Tibial nerve (tissue), 4 donors: ENCODE measurements around the gene ART4. TPM values are rescaled to one million over a fixed set of nuclear protein-coding genes. Genes with fewer than 3 reads are reported as not detected.

Experiments
- DNase-seq, 2 donors: peaks; one replicate each; pipeline ENCODE4 v3.0.0-alpha.2; 2019; ENCODE audit warnings: low spot score in 2 of 2
- H3K27ac ChIP-seq, 4 donors: fragments of 200-600 bp; sonication (generic) in 3 of 4; one replicate each; pipeline ENCODE4 v1.5.1; 2017 to 2019; ENCODE audit warnings: mild to moderate bottlenecking in 1 of 4
- H3K27me3 ChIP-seq, 2 donors: fragments of 200-600 bp; sonication (generic) in 1 of 2; one replicate each; pipeline versions ENCODE4 v1.5.1 to v1.6.0; 2017 to 2019
- H3K36me3 ChIP-seq, 3 donors: fragments of 200-600 bp; sonication (generic); one replicate each; pipeline ENCODE4 v1.5.1; 2018 to 2019
- H3K4me1 ChIP-seq, 4 donors: fragments of 200-600 bp; sonication (generic) in 3 of 4; one replicate each; pipeline ENCODE4 v1.5.1; 2017 to 2019
- H3K4me3 ChIP-seq, 4 donors: fragments of 200-600 bp; sonication (generic) in 3 of 4; one replicate each; pipeline ENCODE4 v1.5.1; 2017 to 2019; ENCODE audit warnings: mild to moderate bottlenecking in 1 of 4, moderate library complexity in 1 of 4
- H3K9me3 ChIP-seq, 4 donors: fragments of 200-600 bp; sonication (generic) in 3 of 4; one replicate each; pipeline ENCODE4 v1.5.1; 2017 to 2019
- CTCF ChIP-seq, 5 experiments: fragments of 200-600 bp in 3 of 5; fragments of 450-650 bp in 2 of 5; sonication (generic) in 3 of 5; IDR thresholded peaks; one replicate each; pipeline ENCODE4 v1.5.1; 2016 to 2019; ENCODE audit warnings: antibody characterized with exemption in 5 of 5, mild to moderate bottlenecking in 3 of 5, moderate library complexity in 2 of 5
- EP300 ChIP-seq, 2 donors: sonication (generic); formaldehyde crosslinking; IDR thresholded peaks; one replicate each; pipeline ENCODE4 v1.6.1; 2017; ENCODE audit warnings: antibody characterized with exemption in 2 of 2, mild to moderate bottlenecking in 1 of 2
- POLR2A ChIP-seq, 2 donors: fragments of 450-650 bp; IDR thresholded peaks; one replicate each; pipeline ENCODE4 v1.6.1; 2017; ENCODE audit warnings: antibody characterized with exemption in 2 of 2, mild to moderate bottlenecking in 2 of 2, moderate library complexity in 2 of 2
- WGBS, 2 donors: methylation state at CpG; one replicate each; pipeline ENCODE4 v1.1.5; 2018; 5-methylcytosine and 5-hydroxymethylcytosine counted together
- total RNA-seq, 4 donors: library from RNA; depleted of rRNA; stranded (reverse); fragments of >200 nt; gene quantifications; one replicate each; pipeline ENCODE4 v1.1.0, GENCODE V29; 2016

The ART4 gene
- total RNA-seq, 4 donors from 2014 or later, result under 0.01 to 5.9 (median 1.4) TPM

DNA sequence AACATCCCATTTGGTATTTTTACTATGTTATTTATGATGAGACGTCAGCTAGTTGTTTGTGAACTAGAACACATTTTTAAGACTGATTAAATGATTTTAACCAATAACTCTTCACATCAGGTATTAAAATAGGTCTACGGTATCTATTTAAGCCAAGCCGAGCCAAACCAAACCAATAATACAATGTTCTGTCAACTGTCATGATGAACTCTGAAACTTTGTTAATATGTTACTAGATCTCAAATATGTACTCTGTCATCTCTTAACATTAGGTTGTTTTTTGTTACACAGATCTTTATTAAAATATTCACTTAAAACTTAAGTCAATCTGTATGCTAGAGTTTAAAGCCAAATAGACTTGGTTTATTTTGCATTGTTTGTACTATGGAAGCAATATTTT is 1.0 kb downstream of the ART4 start:
- Histone ChIP-seq H3K27ac (peak overlapping the region; percentile 41 to 75 (median 63)), H3K36me3 (no peaks in the 10 kb centered on the region), H3K27me3 (no peaks in the 10 kb centered on the region), H3K4me3 (no peak overlapping the region), H3K4me1 (peaks cover 0 to 56% (median 20%) of the 10 kb centered on the region in 4 donors), H3K9me3 (no peaks in the 10 kb centered on the region)
- no peak for DNase-seq
- TF ChIP-seq EP300 (IDR thresholded peaks at IDR 0.05) (no peak), CTCF (IDR thresholded peaks at IDR 0.05) (no peak), POLR2A (IDR thresholded peaks at IDR 0.05) (no peak)
- 53 to 62% methylated on average over 3 of the region's 3 CpGs for WGBS, 2 donors

DNA sequence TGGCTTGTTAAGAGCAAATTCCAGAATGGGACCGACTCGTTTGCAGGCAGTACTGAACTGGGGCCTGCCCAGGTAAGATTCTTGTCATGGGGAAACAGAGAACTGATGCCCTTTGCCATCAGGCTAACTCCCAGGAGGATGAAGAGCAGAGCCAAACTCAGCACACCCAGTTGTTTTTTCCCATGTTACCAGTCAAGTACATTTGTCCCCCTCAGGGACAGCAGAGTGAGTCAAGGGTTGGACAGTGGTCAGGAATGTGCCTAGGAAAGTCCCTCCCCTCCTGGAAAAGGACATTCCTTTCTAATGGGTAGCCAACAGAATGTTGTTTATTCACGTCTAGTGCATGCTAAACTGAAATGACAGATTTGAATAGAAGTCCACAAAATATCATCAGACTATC is 1.6 kb downstream of the ART4 start:
- H3K36me3 ChIP-seq, result no peaks in the 10 kb centered on the region
- H3K4me1 ChIP-seq, result peaks cover 0 to 53% (median 20%) of the 10 kb centered on the region in 4 donors
- no peak overlapping the region for H3K4me3 ChIP-seq
- no peaks in the 10 kb centered on the region for H3K9me3 ChIP-seq
- peak in 1 of 2 donors; percentile 53 for DNase-seq
- H3K27me3 ChIP-seq, result no peaks in the 10 kb centered on the region
- H3K27ac ChIP-seq, result peak overlapping the region; percentile 17 to 75 (median 58)
- peak; percentile 62 to 84 for TF ChIP-seq EP300 (IDR thresholded peaks at IDR 0.05)
- no peak for TF ChIP-seq CTCF (IDR thresholded peaks at IDR 0.05)
- peak in 1 of 2 donors; percentile 14 for TF ChIP-seq POLR2A (IDR thresholded peaks at IDR 0.05)
- WGBS, 2 donors, result 24 to 30% methylated on average over 3 of the region's 3 CpGs

DNA sequence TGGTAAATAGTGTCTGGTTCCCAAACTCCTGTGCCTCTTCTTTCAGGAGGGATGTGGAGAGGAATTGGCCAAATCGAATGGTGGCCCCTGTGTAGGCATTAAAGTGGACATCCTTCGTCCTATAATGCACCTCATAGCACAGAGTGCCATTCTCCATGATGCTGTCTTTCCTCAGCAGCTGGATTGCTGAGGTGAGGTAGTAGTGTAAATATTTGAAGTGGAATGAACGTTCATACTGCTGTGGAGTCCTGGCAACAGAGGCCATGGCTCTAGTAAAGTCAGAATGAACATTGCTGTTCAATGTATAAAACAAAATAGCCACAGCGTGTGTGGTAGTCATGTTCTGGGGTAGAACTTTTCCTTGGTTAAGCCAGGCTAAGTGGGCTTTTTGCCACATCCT is 2.7 kb downstream of the ART4 start:
- 87 to 88% methylated on average over 4 of the region's 4 CpGs for WGBS, 2 donors
- peaks cover 0 to 46% (median 18%) of the 10 kb centered on the region in 4 donors for H3K4me1 ChIP-seq
- H3K27ac ChIP-seq, result peak overlapping the region in 3 of 4 donors; percentile 5 to 74 (median 41)
- no peak for TF ChIP-seq CTCF (IDR thresholded peaks at IDR 0.05)
- no peak for TF ChIP-seq POLR2A (IDR thresholded peaks at IDR 0.05)
- TF ChIP-seq EP300 (IDR thresholded peaks at IDR 0.05), result no peak
- H3K36me3 ChIP-seq, result no peaks in the 10 kb centered on the region
- DNase-seq, result no peak
- H3K4me3 ChIP-seq, result no peak overlapping the region
- H3K9me3 ChIP-seq, result no peaks in the 10 kb centered on the region
- no peaks in the 10 kb centered on the region for H3K27me3 ChIP-seq

DNA sequence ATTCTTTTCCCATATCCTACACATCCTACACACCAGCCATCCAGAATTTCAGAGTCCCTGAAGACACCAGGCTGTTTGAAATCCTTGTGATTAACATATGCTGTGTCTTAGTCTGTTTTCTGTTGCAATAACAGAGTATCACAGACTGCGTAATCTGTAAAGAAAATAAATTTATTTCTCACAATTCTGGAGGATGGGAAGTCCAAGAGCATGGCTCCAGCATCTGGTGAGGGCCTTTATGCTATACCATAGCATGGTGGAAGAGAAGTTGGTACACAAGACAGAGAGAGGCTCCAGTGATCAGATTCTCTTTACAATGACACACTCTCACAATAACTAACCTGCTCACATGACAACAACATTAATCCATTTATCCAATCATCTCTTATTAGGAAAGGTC is 4.1 kb downstream of the ART4 start:
- no peak for TF ChIP-seq CTCF (IDR thresholded peaks at IDR 0.05)
- no peak for TF ChIP-seq POLR2A (IDR thresholded peaks at IDR 0.05)
- TF ChIP-seq EP300 (IDR thresholded peaks at IDR 0.05), result no peak
- H3K27me3 ChIP-seq, result no peaks in the 10 kb centered on the region
- H3K4me3 ChIP-seq, result no peak overlapping the region
- H3K27ac ChIP-seq, result no peak overlapping the region
- H3K36me3 ChIP-seq, result no peaks in the 10 kb centered on the region
- DNase-seq, result no peak
- no peaks in the 10 kb centered on the region for H3K9me3 ChIP-seq
- 94 to 97% methylated on average over 1 of the region's 1 CpG for WGBS, 2 donors
- H3K4me1 ChIP-seq, result peaks cover 0 to 50% (median 24%) of the 10 kb centered on the region in 4 donors

- Histone ChIP-seq H3K36me3 (no peaks in the 10 kb centered on the region), H3K27ac (peak overlapping the region in 2 of 4 donors; percentile 75 to 76), H3K9me3 (no peaks in the 10 kb centered on the region), H3K4me3 (no peak overlapping the region), H3K27me3 (no peaks in the 10 kb centered on the region), H3K4me1 (peaks cover 0 to 34% (median 11%) of the 10 kb centered on the region in 4 donors)
- TF ChIP-seq POLR2A (IDR thresholded peaks at IDR 0.05) (no peak), CTCF (IDR thresholded peaks at IDR 0.05) (no peak), EP300 (IDR thresholded peaks at IDR 0.05) (no peak)
- 52 to 56% methylated on average over 7 of the region's 7 CpGs for WGBS, 2 donors
- no peak for DNase-seq
These were observed 6.8 kb downstream of the ART4 start for GRCh38 chr12:14836336-14837210.
